HepG2 (cell line): ENCODE measurements around the gene ZBTB7B. TPM values are rescaled to one million over a fixed set of nuclear protein-coding genes. Genes with fewer than 3 reads are reported as not detected.

Source experiments
- ATAC-seq: fragments of 200-7000 bp; cut with Tn5 transposase; 3 replicates; pipeline ENCODE4 v1.9.1; 2020; ENCODE audit warnings: mild to moderate bottlenecking, moderate library complexity
- BruUV-seq: library from RNA; stranded (reverse); fragments of 400-500 nt; replicated peaks from 2 replicates; lab custom pipeline; 2021; lab: Mats Ljungman, UMichigan
- CTCF ChIA-PET: fragments of 300-600 bp; formaldehyde crosslinking; extraction: SDS; loops from one replicate; lab custom pipeline; 2021; ENCODE audit warnings: low total read pairs, inconsistent platforms, low intra/inter-chr PET ratio; lab: Yijun Ruan, JAX
- POLR2A ChIA-PET: fragments of 350-600 bp; sonication (Branson Sonifier 250); formaldehyde crosslinking; loops from one replicate; lab custom pipeline; 2020; ENCODE audit warnings: antibody characterized with exemption, inconsistent platforms; lab: Yijun Ruan, JAX
- DNase-seq: peaks from one replicate; pipeline ENCODE4 v3.0.0-alpha.2; 2015; ENCODE audit warnings: low spot score
- FAIRE-seq: peaks from 3 replicates; lab custom pipeline; 2011; peaks lifted over from hg19 to GRCh38; lab: Jason Lieb, UNC
- H2AFZ ChIP-seq: one replicate; pipeline ENCODE4 v1.6.1; 2011; ENCODE audit warnings: low read length, inconsistent platforms
- H3K27ac ChIP-seq: fragments of 300-600 bp; 3 replicates; pipeline ENCODE4 v1.8.0; 2011; ENCODE audit warnings: mixed run types, mild to moderate bottlenecking, mixed read lengths, low read length, inconsistent platforms; ENCODE audit not compliant: insufficient read depth; ENCODE audit errors: extremely low read length
- H3K27me3 ChIP-seq, 2 experiments: fragments of 200-600 bp in 1 of 2; 2 replicates in 1 of 2; 3 replicates in 1 of 2; pipeline versions ENCODE4 v1.6.0 to v1.8.0; 2011; ENCODE audit warnings: low read length in 2 of 2, mild to moderate bottlenecking in 2 of 2, moderate library complexity in 2 of 2, inconsistent platforms in 1 of 2; ENCODE audit not compliant: insufficient read depth in 2 of 2, control insufficient read depth in 1 of 2
- H3K36me3 ChIP-seq, 2 experiments: fragments of 200-600 bp in 1 of 2; replicated peaks in 1 of 2; 2 replicates in 1 of 2; 3 replicates in 1 of 2; pipeline versions ENCODE4 v1.5.1 to v1.8.0; 2011; ENCODE audit warnings: low read length in 2 of 2, inconsistent platforms in 1 of 2; ENCODE audit not compliant: insufficient read depth in 2 of 2, control insufficient read depth in 1 of 2
- H3K4me1 ChIP-seq: 2 replicates; pipeline ENCODE4 v1.5.1; 2012; ENCODE audit warnings: low read length, inconsistent platforms; ENCODE audit not compliant: insufficient read depth
- H3K4me2 ChIP-seq: 2 replicates; pipeline ENCODE4 v1.6.0; 2011; ENCODE audit warnings: low read depth, low read length, inconsistent platforms
- H3K4me3 ChIP-seq, 3 experiments: fragments of 200-600 bp in 1 of 3; sonication (generic), shearing (Covaris generic) in 1 of 3; replicated peaks in 1 of 3; 2 replicates each; pipeline ENCODE4 v1.5.1; 2011 to 2016; ENCODE audit warnings: low read length in 3 of 3, inconsistent platforms in 2 of 3, low read depth in 2 of 3, mild to moderate bottlenecking in 2 of 3, control low read depth in 1 of 3, mixed read lengths in 1 of 3; ENCODE audit not compliant: insufficient read depth in 1 of 3
- H3K79me2 ChIP-seq: one replicate; pipeline ENCODE4 v1.6.1; 2011; ENCODE audit warnings: low read length, inconsistent platforms; ENCODE audit not compliant: insufficient read depth
- H3K9ac ChIP-seq: 2 replicates; pipeline ENCODE4 v1.6.0; 2011; ENCODE audit warnings: mild to moderate bottlenecking, low read depth, low read length, inconsistent platforms; ENCODE audit not compliant: insufficient read depth
- H3K9me3 ChIP-seq: 2 replicates; pipeline ENCODE4 v1.5.1; 2012; ENCODE audit warnings: mild to moderate bottlenecking, low read length
- H4K20me1 ChIP-seq: 2 replicates; pipeline ENCODE4 v1.6.0; 2011; ENCODE audit warnings: inconsistent platforms, mild to moderate bottlenecking, low read length, moderate library complexity; ENCODE audit not compliant: insufficient read depth
- BCL3 ChIP-seq: sonication (generic); formaldehyde crosslinking; IDR thresholded peaks from 2 replicates; pipeline ENCODE4 v1.5.1; 2020; ENCODE audit warnings: mild to moderate bottlenecking, missing genetic modification reagents, moderate library complexity
- HOXA7 ChIP-seq: sonication (generic); formaldehyde crosslinking; IDR thresholded peaks from 2 replicates; pipeline ENCODE4 v1.8.1; 2022; ENCODE audit warnings: mild to moderate bottlenecking, missing genetic modification reagents, moderate library complexity
- KDM5B ChIP-seq: sonication (generic); formaldehyde crosslinking; IDR thresholded peaks from 2 replicates; pipeline ENCODE4 v1.4.0; 2020; ENCODE audit warnings: missing genetic modification reagents, mild to moderate bottlenecking, borderline replicate concordance
- MXD4 ChIP-seq: IDR thresholded peaks from 2 replicates; pipeline ENCODE4 v1.6.1; 2016; ENCODE audit warnings: mild to moderate bottlenecking, missing biosample characterization, missing genetic modification reagents
- PBX3 ChIP-seq: sonication (generic); formaldehyde crosslinking; IDR thresholded peaks from 2 replicates; pipeline ENCODE4 v1.8.1; 2023; ENCODE audit warnings: missing genetic modification reagents, inconsistent platforms, borderline replicate concordance
- RARA ChIP-seq: IDR thresholded peaks from 2 replicates; pipeline ENCODE4 v1.6.1; 2016; ENCODE audit warnings: missing genetic modification reagents, missing compliant biosample characterization
- SMARCE1 ChIP-seq: fragments of 450-650 bp; IDR thresholded peaks from 2 replicates; pipeline ENCODE4 v1.6.1; 2017; ENCODE audit warnings: borderline replicate concordance
- TOPORS ChIP-seq: sonication (generic); formaldehyde crosslinking; IDR thresholded peaks from 2 replicates; pipeline ENCODE4 v1.8.0; 2023; ENCODE audit warnings: mild to moderate bottlenecking, missing genetic modification reagents
- ZFP37 ChIP-seq: sonication (generic); formaldehyde crosslinking; IDR thresholded peaks from 2 replicates; pipeline ENCODE4 v1.4.0; 2020; ENCODE audit warnings: missing genetic modification reagents, borderline replicate concordance
- ZFP90 ChIP-seq: sonication (generic); formaldehyde crosslinking; IDR thresholded peaks from 2 replicates; pipeline ENCODE4 v1.8.0; 2022; ENCODE audit warnings: missing genetic modification reagents, mild to moderate bottlenecking, inconsistent platforms, borderline replicate concordance
- ZNF317 ChIP-seq: sonication (generic); formaldehyde crosslinking; IDR thresholded peaks from 2 replicates; pipeline ENCODE4 v1.5.0; 2020; ENCODE audit warnings: mild to moderate bottlenecking, missing genetic modification reagents
- ZNF432 ChIP-seq: sonication (generic); formaldehyde crosslinking; IDR thresholded peaks from 2 replicates; pipeline ENCODE4 v1.5.0; 2020; ENCODE audit warnings: missing genetic modification reagents, mild to moderate bottlenecking, borderline replicate concordance
- ZNF772 ChIP-seq: sonication (generic); formaldehyde crosslinking; IDR thresholded peaks from 2 replicates; pipeline ENCODE4 v1.5.0; 2020; ENCODE audit warnings: mild to moderate bottlenecking, missing genetic modification reagents
- WGBS: methylation state at CpG from one replicate; pipeline ENCODE4 v1.1.6; 2017; ENCODE audit warnings: low lambda C conversion rate; 5-methylcytosine and 5-hydroxymethylcytosine counted together
- in situ Hi-C: cut with HindIII; loops from 2 replicates; pipeline ENCODE4 v1.10.0; 2017; ENCODE audit warnings: low pct_unique_long_range_greater_than_20kb; ENCODE audit not compliant: extremely low pct_ligation_motif_present
- intact Hi-C: fragments of 100-400 bp; cut with micrococcal nuclease; formaldehyde crosslinking; loops from one replicate; pipeline ENCODE4 v1.10.0; 2022; ENCODE audit not compliant: unreplicated experiment
- polyA plus RNA-seq, 8 experiments: library from polyadenylated mRNA; depleted of rRNA in 3 of 8; stranded (reverse) in 7 of 8; unstranded in 1 of 8; fragments of >200 nt; fragmentation: Illumina TruSeq in 4 of 8; extraction: Trizol in 4 of 8; gene quantifications; 2 replicates each; pipeline versions ENCODE4 v1.2.1 to v1.2.3, GENCODE V29; 2011 to 2016; ENCODE audit warnings: low read depth in 4 of 8, missing spikeins in 1 of 8, mixed read lengths in 1 of 8; ENCODE audit not compliant: insufficient read depth in 1 of 8
- total RNA-seq, 5 experiments: library from RNA; depleted of rRNA; stranded (reverse); fragments of >200 nt; fragmentation: Illumina TruSeq; extraction: Trizol; gene quantifications; 2 replicates each; pipeline ENCODE4 v1.2.3, GENCODE V29; 2016; ENCODE audit warnings: low read depth in 1 of 5

ZBTB7B gene
- total and polyA plus RNA-seq, 2 of the 13 experiments (the other 11 are each of a cell fraction or from before 2014, with no cell fraction given): 15.5 to 17.5 TPM

- H3K27me3 ChIP-seq: peaks cover 9 to 66% of the 10 kb centered on the region in 2 experiments
- no peak within 1 kb of the TSS for H3K4me3 ChIP-seq
- ChIA-PET POLR2A (no interaction called here), CTCF (no interaction called here)
- no TSS peak for BruUV-seq
- H4K20me1 ChIP-seq: no peaks in the 10 kb centered on the region
- intact Hi-C loops: no loop called here
- H3K36me3 ChIP-seq: no peaks in the 10 kb centered on the region
- H2AFZ ChIP-seq: no peak within 1 kb of the TSS
- H3K9ac ChIP-seq: no peak within 1 kb of the TSS
- no peak within 1 kb of the TSS for H3K4me2 ChIP-seq
- TF ChIP-seq MXD4 (CRISPR knock-in tag) (no peak), ZNF432 (CRISPR knock-in tag) (no peak), ZFP37 (no peak), KDM5B (CRISPR knock-in tag) (no peak), RARA (no peak), ZNF317 (CRISPR knock-in tag) (no peak), SMARCE1 (no peak), TOPORS (CRISPR knock-in tag) (no peak), BCL3 (no peak), ZFP90 (no peak), PBX3 (CRISPR knock-in tag) (no peak), ZNF772 (no peak), HOXA7 (no peak)
- H3K27ac ChIP-seq: no peak within 1 kb of the TSS
- H3K4me1 ChIP-seq: peaks cover 28% of the 10 kb centered on the region
- in situ Hi-C loops: no loop called here
- no peaks in the 10 kb centered on the region for H3K79me2 ChIP-seq
- DNase-seq (no peak), ATAC-seq (no peak), FAIRE-seq (no peak)
- H3K9me3 ChIP-seq: no peaks in the 10 kb centered on the region
- 51% methylated on average over 7 of the region's 9 CpGs for WGBS
These were observed 30.9 kb downstream of the ZBTB7B start, which contains the start of the genes DCST1 and DCST2 for GRCh38 chr1:155033524-155033923. DCST1 (plus strand) TSS chr1:155033824; CDS start chr1:155034037, 213 bp downstream. DCST2 (minus strand) TSS chr1:155033781; CDS start chr1:155033701, 80 bp downstream.
